ENCODE data around the gene USO1.

The USO1 gene

GRCh38 chr4:75821216-75821615 lies 96.8 kb downstream of the USO1 start:
- Histone ChIP-seq H3K9me3 (no peaks in the 10 kb centered on the region), H3K27me3 (no peaks in the 10 kb centered on the region), H3K4me1 (no peaks in the 10 kb centered on the region), H3K4me3 (ENCODE audit: low read depth, low read length) (no peak overlapping the region), H3K36me3 (no peaks in the 10 kb centered on the region)
- DNase-seq: no peak
- TF ChIP-seq CTCF (IDR thresholded peaks at IDR 0.05; ENCODE audit: low read depth, low read length): no peak

- H3K36me3 ChIP-seq: no peaks in the 10 kb centered on the region
- no peak for TF ChIP-seq CTCF (IDR thresholded peaks at IDR 0.05; ENCODE audit: low read depth, low read length)
- no peaks in the 10 kb centered on the region for H3K4me1 ChIP-seq
- H3K9me3 ChIP-seq: no peaks in the 10 kb centered on the region
- H3K4me3 ChIP-seq (ENCODE audit: low read depth, low read length): no peak overlapping the region
- DNase-seq: no peak
- no peaks in the 10 kb centered on the region for H3K27me3 ChIP-seq
These were observed 97.6 kb downstream of the USO1 start for GRCh38 chr4:75821966-75822365.

GRCh38 chr4:75822416-75822815 lies 98.0 kb downstream of the USO1 start:
- Histone ChIP-seq H3K4me3 (ENCODE audit: low read depth, low read length) (no peak overlapping the region), H3K4me1 (no peaks in the 10 kb centered on the region), H3K27me3 (no peaks in the 10 kb centered on the region), H3K36me3 (no peaks in the 10 kb centered on the region), H3K9me3 (no peaks in the 10 kb centered on the region)
- DNase-seq: no peak
- no peak for TF ChIP-seq CTCF (IDR thresholded peaks at IDR 0.05; ENCODE audit: low read depth, low read length)

- no peaks in the 10 kb centered on the region for H3K27me3 ChIP-seq
- no peak for TF ChIP-seq CTCF (IDR thresholded peaks at IDR 0.05; ENCODE audit: low read depth, low read length)
- no peaks in the 10 kb centered on the region for H3K36me3 ChIP-seq
- no peak overlapping the region for H3K4me3 ChIP-seq (ENCODE audit: low read depth, low read length)
- H3K9me3 ChIP-seq: no peaks in the 10 kb centered on the region
- no peaks in the 10 kb centered on the region for H3K4me1 ChIP-seq
- no peak for DNase-seq
These were observed 99.4 kb downstream of the USO1 start for GRCh38 chr4:75823812-75824211.

GRCh38 chr4:75830906-75831305 lies 106.5 kb downstream of the USO1 start:
- no peaks in the 10 kb centered on the region for H3K27me3 ChIP-seq
- H3K4me3 ChIP-seq (ENCODE audit: low read depth, low read length): no peak overlapping the region
- no peaks in the 10 kb centered on the region for H3K36me3 ChIP-seq
- no peak for DNase-seq
- H3K9me3 ChIP-seq: no peaks in the 10 kb centered on the region
- H3K4me1 ChIP-seq: no peaks in the 10 kb centered on the region
- no peak for TF ChIP-seq CTCF (IDR thresholded peaks at IDR 0.05; ENCODE audit: low read depth, low read length)

GRCh38 chr4:75831856-75832405 lies 107.6 kb downstream of the USO1 start:
- Histone ChIP-seq H3K27me3 (no peaks in the 10 kb centered on the region), H3K4me3 (ENCODE audit: low read depth, low read length) (no peak overlapping the region), H3K4me1 (no peaks in the 10 kb centered on the region), H3K9me3 (no peaks in the 10 kb centered on the region), H3K36me3 (no peaks in the 10 kb centered on the region)
- no peak for TF ChIP-seq CTCF (IDR thresholded peaks at IDR 0.05; ENCODE audit: low read depth, low read length)
- no peak for DNase-seq
